Smooth muscle cell (in vitro differentiated cells): ENCODE measurements around the gene CCNO. TPM values are rescaled to one million over a fixed set of nuclear protein-coding genes. Genes with fewer than 3 reads are reported as not detected.

ENCODE experiments used
- DNase-seq: peaks from one replicate; lab custom pipeline; 2025; ENCODE audit not compliant: unreplicated experiment; lab: John Stamatoyannopoulos, UW
- H2AFZ ChIP-seq: fragments of 200-600 bp; sonication (generic); 2 replicates; pipeline ENCODE4 v1.6.0; 2016; ENCODE audit warnings: antibody characterized with exemption, low read depth, mild to moderate bottlenecking
- H3F3A ChIP-seq: fragments of 200-600 bp; sonication (generic); 2 replicates; pipeline ENCODE4 v1.6.0; 2017; ENCODE audit warnings: antibody characterized with exemption, low read depth
- H3K27ac ChIP-seq: fragments of 200-600 bp; sonication (generic); 2 replicates; pipeline ENCODE4 v1.5.1; 2016; ENCODE audit warnings: low read depth, mild to moderate bottlenecking
- H3K27me3 ChIP-seq: fragments of 200-600 bp; sonication (generic); 2 replicates; pipeline ENCODE4 v1.6.1; 2016; ENCODE audit warnings: low read depth, mild to moderate bottlenecking
- H3K36me3 ChIP-seq: fragments of 200-600 bp; sonication (generic); 2 replicates; pipeline ENCODE4 v1.5.1; 2016; ENCODE audit warnings: low read depth
- H3K4me1 ChIP-seq: fragments of 200-600 bp; sonication (generic); 2 replicates; pipeline ENCODE4 v1.5.1; 2016; ENCODE audit warnings: low read depth
- H3K4me2 ChIP-seq: fragments of 200-600 bp; sonication (generic); 2 replicates; pipeline ENCODE4 v1.6.0; 2016; ENCODE audit warnings: mild to moderate bottlenecking
- H3K4me3 ChIP-seq: fragments of 200-600 bp; sonication (generic); 2 replicates; pipeline ENCODE4 v1.5.1; 2016; ENCODE audit warnings: mild to moderate bottlenecking
- H3K79me2 ChIP-seq: fragments of 200-600 bp; sonication (generic); 2 replicates; pipeline ENCODE4 v1.6.0; 2016; ENCODE audit warnings: low read depth, mild to moderate bottlenecking
- H3K9ac ChIP-seq: fragments of 200-600 bp; sonication (generic); 2 replicates; pipeline ENCODE4 v1.6.0; 2016; ENCODE audit warnings: low read depth
- H3K9me3 ChIP-seq: fragments of 200-600 bp; sonication (generic); replicated peaks from 2 replicates; pipeline ENCODE4 v1.5.1; 2016; ENCODE audit warnings: low read depth
- H4K20me1 ChIP-seq: fragments of 200-600 bp; sonication (generic); 2 replicates; pipeline ENCODE4 v1.6.0; 2016; ENCODE audit warnings: low read depth
- CTCF ChIP-seq: fragments of 200-600 bp; sonication (generic); IDR thresholded peaks from 2 replicates; pipeline ENCODE4 v1.5.1; 2017; ENCODE audit warnings: borderline replicate concordance, mild to moderate bottlenecking, antibody characterized with exemption; ENCODE audit not compliant: insufficient read depth, poor library complexity, severe bottlenecking
- WGBS: methylation state at CpG from one replicate; pipeline ENCODE4 v1.1.7; 2016; ENCODE audit warnings: low lambda C conversion rate; 5-methylcytosine and 5-hydroxymethylcytosine counted together
- polyA plus RNA-seq: library from polyadenylated mRNA; unstranded; fragments of >200 nt; fragmentation: Nextera tagmentation; extraction: Ambion mirVana; gene quantifications from 2 replicates; pipeline ENCODE4 v1.2.1, GENCODE V29; 2016
- total RNA-seq: library from RNA; depleted of rRNA; stranded (reverse); fragments of >200 nt; gene quantifications from 2 replicates; pipeline ENCODE4 v1.2.3, GENCODE V29; 2014

CCNO gene
- total and polyA plus RNA-seq, 2 experiments from 2014 or later, result 1.7 TPM; not detected in 1

DNA sequence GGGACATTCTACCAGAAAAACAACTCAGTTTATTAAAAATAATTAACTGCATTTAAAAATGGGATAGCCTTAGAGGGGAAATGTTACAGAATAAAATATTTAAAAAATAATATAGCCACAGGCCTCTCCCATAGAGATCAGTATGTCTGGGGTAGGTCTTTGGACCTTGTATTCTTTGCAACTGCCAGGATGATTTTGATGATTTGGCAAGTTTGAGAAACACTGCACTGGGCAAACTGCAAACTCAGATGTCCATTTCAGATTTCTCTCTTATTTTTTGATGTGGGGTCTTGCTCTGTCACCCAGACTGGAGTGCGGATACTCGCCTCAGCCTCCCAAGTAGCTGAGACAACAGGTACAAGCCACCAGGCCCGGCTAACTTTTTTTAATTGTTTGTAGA, 24.9 kb upstream of the CCNO start:
- WGBS, result 100% methylated on average over 3 of the region's 3 CpGs
- no peak for DNase-seq
- no peak overlapping the region for H2AFZ ChIP-seq
- no peaks in the 10 kb centered on the region for H3F3A ChIP-seq
- peaks cover 46% of the 10 kb centered on the region for H3K36me3 ChIP-seq
- TF ChIP-seq CTCF, result no peak
- H3K4me1 ChIP-seq, result no peaks in the 10 kb centered on the region
- H3K4me2 ChIP-seq, result no peak overlapping the region
- no peak overlapping the region for H3K4me3 ChIP-seq
- no peak overlapping the region for H3K9ac ChIP-seq
- H4K20me1 ChIP-seq, result no peaks in the 10 kb centered on the region
- H3K27ac ChIP-seq, result no peak overlapping the region
- H3K79me2 ChIP-seq, result no peaks in the 10 kb centered on the region
- no peaks in the 10 kb centered on the region for H3K9me3 ChIP-seq
- no peaks in the 10 kb centered on the region for H3K27me3 ChIP-seq

DNA sequence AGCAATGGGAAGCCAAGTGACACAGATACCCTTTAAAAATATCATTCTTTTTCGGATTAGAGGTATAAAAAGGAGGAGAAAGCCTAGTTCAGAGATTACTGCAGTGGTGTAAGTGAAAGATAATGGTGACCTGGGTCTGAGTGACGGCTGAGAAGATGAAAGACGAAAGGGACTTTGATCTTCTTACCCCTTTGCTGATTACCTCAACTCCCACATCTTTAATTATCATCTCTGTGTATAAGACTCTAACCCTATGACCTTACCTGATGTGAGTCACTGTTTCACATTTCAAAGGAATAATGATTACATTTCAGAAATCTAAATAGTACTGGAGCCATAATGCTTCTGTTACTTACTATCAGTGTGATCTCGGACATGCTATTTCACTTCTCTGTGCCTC, 21.4 kb upstream of the CCNO start:
- Histone ChIP-seq H4K20me1 (no peaks in the 10 kb centered on the region), H3K36me3 (peaks cover 33% of the 10 kb centered on the region), H3K27ac (no peak overlapping the region), H3K79me2 (no peaks in the 10 kb centered on the region), H3K4me3 (no peak overlapping the region), H3K9me3 (no peaks in the 10 kb centered on the region), H3K9ac (no peak overlapping the region), H3K4me1 (no peaks in the 10 kb centered on the region), H3K27me3 (no peaks in the 10 kb centered on the region), H3K4me2 (no peak overlapping the region), H3F3A (no peaks in the 10 kb centered on the region), H2AFZ (no peak overlapping the region)
- no peak for DNase-seq
- 96% methylated on average over 4 of the region's 4 CpGs for WGBS
- TF ChIP-seq CTCF, result no peak

DNA sequence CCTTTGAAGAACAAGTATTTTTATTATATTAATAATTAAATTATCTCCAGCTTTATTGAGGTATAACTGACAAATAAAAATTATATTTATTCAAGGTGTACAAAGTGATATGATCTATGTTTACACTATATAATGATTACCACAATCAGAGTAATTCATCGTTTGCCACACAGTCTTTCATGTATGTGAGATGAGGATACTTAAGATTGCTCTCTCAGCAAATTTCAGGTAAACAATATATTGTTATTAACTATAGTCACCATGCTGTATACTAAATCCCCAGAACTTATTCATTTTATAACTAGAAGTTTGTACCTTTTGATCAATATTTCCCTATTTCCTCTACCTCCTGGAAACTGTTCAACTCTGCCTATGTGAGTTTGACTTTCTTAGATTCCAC, 16.7 kb upstream of the CCNO start:
- Histone ChIP-seq H3F3A (no peaks in the 10 kb centered on the region), H3K79me2 (no peaks in the 10 kb centered on the region), H3K4me1 (no peaks in the 10 kb centered on the region), H3K27ac (no peak overlapping the region), H3K9ac (no peak overlapping the region), H2AFZ (no peak overlapping the region), H3K4me3 (no peak overlapping the region), H4K20me1 (no peaks in the 10 kb centered on the region), H3K4me2 (no peak overlapping the region), H3K27me3 (peaks cover 2% of the 10 kb centered on the region), H3K9me3 (no peaks in the 10 kb centered on the region), H3K36me3 (no peaks in the 10 kb centered on the region)
- no peak for DNase-seq
- WGBS, result 92% methylated on average over 1 of the region's 1 CpG
- TF ChIP-seq CTCF, result no peak

DNA sequence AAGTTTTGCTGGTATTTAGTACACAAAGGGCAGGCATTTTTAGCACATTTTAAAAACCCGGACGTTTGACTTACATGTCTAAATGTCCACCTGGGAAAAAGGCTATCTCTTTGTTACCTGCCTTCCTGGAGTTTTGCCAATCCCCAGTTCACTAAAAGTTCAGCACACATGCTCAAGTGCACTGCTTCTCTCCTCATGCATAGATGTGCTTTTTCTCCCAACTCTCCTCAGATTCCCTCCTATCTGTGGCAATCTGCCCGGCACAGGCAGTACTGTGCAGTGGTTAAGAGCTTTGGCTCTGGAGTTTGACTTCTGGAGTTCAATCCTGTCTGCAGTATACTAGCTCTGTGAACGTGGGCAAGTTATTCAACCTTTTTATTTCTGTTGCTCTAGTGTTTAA, 8.3 kb upstream of the CCNO start:
- Histone ChIP-seq H3K27ac (no peak overlapping the region), H3K79me2 (no peaks in the 10 kb centered on the region), H3K36me3 (no peaks in the 10 kb centered on the region), H4K20me1 (no peaks in the 10 kb centered on the region), H3K27me3 (peaks cover 56% of the 10 kb centered on the region), H3K9ac (no peak overlapping the region), H3K4me1 (no peaks in the 10 kb centered on the region), H2AFZ (no peak overlapping the region), H3K9me3 (no peaks in the 10 kb centered on the region), H3F3A (no peaks in the 10 kb centered on the region), H3K4me2 (no peak overlapping the region), H3K4me3 (no peak overlapping the region)
- no peak for DNase-seq
- WGBS, result 82% methylated on average over 4 of the region's 4 CpGs
- TF ChIP-seq CTCF, result no peak
